ENCODE results near the gene CDK5. TPM values are rescaled to one million over a fixed set of nuclear protein-coding genes. Genes with fewer than 3 reads are reported as not detected.

CDK5 gene
- total and polyA plus RNA-seq, 9 of the 15 experiments (the other 6 are each of a cell fraction or from before 2014, with no cell fraction given): 3.2 to 38.0 (median 27.5) TPM

DNA sequence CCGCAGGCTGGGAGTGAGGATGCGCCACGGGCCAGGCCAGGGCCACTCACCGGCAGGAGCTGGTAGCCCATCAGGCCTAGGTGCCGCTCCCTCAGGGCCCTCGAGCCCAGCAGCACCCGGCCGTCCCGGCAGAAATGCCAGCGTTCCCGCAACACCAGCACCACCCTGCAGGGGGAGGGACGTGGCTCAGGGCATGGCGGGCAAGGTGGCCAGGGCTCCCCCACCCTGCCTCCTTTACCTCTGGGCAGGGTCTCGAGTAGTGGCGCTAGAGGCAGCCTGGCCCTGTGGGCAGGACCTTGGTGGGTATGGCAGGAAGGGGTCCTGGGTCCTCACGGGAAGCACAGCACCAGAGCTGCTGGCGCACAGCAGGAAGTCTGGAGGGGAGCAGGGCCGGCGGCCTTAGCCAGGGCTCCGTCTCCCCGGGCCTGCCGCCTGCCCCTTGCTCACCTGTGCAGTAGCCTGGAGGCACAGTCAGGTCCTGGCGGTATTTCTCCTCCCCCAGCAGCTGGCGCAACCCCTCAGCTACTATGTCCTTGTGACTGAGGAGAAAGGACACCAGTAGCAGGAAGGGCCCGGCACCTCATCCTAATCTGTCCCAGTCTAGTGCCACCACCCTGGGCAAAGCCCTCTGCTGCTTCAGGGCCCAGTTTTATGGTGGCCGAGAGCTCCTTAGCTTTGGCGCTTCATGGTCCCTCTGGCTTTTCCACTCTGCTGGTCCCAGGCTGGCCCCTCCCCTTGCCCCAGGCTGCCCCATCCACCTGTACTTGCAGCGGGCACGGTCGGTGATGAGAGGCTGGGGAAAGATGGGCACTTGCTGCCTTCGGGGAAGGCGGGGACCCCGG lies 19.4 kb upstream of the CDK5 start (continued):
- TF ChIP-seq HNRNPH1 (optimal IDR thresholded peaks at IDR 0.05; ENCODE audit: low read depth, low read length): no peak
- TF ChIP-seq ZNF76 (CRISPR knock-in tag; IDR thresholded peaks at IDR 0.05; ENCODE audit: borderline replicate concordance): no peak
- peak; percentile 98 for TF ChIP-seq HNRNPL (IDR thresholded peaks at IDR 0.05; ENCODE audit: low read depth, low read length)
- TF ChIP-seq ERF (CRISPR knock-in tag; IDR thresholded peaks at IDR 0.05): 0 out of 2 replicates have a peak, but pooled peaks have one; percentile 47
- TF ChIP-seq YY1 (IDR thresholded peaks at IDR 0.05; ENCODE audit: borderline replicate concordance in 1 of 3, control insufficient read depth in 1 of 3, extremely low read depth in 1 of 3, insufficient read depth in 3 of 3, insufficient read length in 1 of 3, insufficient replicate concordance in 2 of 3, low read depth in 1 of 3, low read length in 2 of 3): no peak
- TF ChIP-seq BCL6 (CRISPR knock-in tag; IDR thresholded peaks at IDR 0.05): no peak
- TF ChIP-seq, protein P1, sequence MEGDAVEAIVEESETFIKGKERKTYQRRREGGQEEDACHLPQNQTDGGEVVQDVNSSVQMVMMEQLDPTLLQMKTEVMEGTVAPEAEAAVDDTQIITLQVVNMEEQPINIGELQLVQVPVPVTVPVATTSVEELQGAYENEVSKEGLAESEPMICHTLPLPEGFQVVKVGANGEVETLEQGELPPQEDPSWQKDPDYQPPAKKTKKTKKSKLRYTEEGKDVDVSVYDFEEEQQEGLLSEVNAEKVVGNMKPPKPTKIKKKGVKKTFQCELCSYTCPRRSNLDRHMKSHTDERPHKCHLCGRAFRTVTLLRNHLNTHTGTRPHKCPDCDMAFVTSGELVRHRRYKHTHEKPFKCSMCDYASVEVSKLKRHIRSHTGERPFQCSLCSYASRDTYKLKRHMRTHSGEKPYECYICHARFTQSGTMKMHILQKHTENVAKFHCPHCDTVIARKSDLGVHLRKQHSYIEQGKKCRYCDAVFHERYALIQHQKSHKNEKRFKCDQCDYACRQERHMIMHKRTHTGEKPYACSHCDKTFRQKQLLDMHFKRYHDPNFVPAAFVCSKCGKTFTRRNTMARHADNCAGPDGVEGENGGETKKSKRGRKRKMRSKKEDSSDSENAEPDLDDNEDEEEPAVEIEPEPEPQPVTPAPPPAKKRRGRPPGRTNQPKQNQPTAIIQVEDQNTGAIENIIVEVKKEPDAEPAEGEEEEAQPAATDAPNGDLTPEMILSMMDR (IDR thresholded peaks at IDR 0.05 in 2 of 3, conservative IDR thresholded peaks at IDR 0.05 in 1 of 3; ENCODE audit: insufficient read depth in 2 of 3, low read depth in 1 of 3, low read length in 3 of 3): peak; percentile 30 to 48 (median 39); a peak in 5 of 6 replicates
- TF ChIP-seq, protein P2, sequence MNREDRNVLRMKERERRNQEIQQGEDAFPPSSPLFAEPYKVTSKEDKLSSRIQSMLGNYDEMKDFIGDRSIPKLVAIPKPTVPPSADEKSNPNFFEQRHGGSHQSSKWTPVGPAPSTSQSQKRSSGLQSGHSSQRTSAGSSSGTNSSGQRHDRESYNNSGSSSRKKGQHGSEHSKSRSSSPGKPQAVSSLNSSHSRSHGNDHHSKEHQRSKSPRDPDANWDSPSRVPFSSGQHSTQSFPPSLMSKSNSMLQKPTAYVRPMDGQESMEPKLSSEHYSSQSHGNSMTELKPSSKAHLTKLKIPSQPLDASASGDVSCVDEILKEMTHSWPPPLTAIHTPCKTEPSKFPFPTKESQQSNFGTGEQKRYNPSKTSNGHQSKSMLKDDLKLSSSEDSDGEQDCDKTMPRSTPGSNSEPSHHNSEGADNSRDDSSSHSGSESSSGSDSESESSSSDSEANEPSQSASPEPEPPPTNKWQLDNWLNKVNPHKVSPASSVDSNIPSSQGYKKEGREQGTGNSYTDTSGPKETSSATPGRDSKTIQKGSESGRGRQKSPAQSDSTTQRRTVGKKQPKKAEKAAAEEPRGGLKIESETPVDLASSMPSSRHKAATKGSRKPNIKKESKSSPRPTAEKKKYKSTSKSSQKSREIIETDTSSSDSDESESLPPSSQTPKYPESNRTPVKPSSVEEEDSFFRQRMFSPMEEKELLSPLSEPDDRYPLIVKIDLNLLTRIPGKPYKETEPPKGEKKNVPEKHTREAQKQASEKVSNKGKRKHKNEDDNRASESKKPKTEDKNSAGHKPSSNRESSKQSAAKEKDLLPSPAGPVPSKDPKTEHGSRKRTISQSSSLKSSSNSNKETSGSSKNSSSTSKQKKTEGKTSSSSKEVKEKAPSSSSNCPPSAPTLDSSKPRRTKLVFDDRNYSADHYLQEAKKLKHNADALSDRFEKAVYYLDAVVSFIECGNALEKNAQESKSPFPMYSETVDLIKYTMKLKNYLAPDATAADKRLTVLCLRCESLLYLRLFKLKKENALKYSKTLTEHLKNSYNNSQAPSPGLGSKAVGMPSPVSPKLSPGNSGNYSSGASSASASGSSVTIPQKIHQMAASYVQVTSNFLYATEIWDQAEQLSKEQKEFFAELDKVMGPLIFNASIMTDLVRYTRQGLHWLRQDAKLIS (CRISPR knock-in tag; IDR thresholded peaks at IDR 0.05): no peak
- peak; percentile 24 for TF ChIP-seq KDM5B (IDR thresholded peaks at IDR 0.05; ENCODE audit: insufficient replicate concordance, low read depth, low read length)
- TF ChIP-seq ZNF146 (CRISPR knock-in tag; IDR thresholded peaks at IDR 0.05; ENCODE audit: unreplicated experiment): no peak
- no peak for TF ChIP-seq SRSF9 (IDR thresholded peaks at IDR 0.05; ENCODE audit: borderline replicate concordance, low read depth, low read length)
- 0 out of 2 replicates have a peak, but pooled peaks have one; percentile 23 for TF ChIP-seq POLR2AphosphoS5 (IDR thresholded peaks at IDR 0.05; ENCODE audit: control insufficient read depth, insufficient read depth, low read depth, low read length)
- TF ChIP-seq, protein P3, sequence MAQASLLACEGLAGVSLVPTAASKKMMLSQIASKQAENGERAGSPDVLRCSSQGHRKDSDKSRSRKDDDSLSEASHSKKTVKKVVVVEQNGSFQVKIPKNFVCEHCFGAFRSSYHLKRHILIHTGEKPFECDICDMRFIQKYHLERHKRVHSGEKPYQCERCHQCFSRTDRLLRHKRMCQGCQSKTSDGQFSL (CRISPR knock-in tag; IDR thresholded peaks at IDR 0.05): peak; percentile 73; the same call in 1 of the 2 replicates
- TF ChIP-seq, protein P3 (tag; IDR thresholded peaks at IDR 0.05): no peak; a peak in 1 of 4 replicates
- TF ChIP-seq TRIM28 (IDR thresholded peaks at IDR 0.05): no peak
- TF ChIP-seq MIER1 (IDR thresholded peaks at IDR 0.05; ENCODE audit: low read depth): no peak
- no peak for TF ChIP-seq POLR3A (IDR thresholded peaks at IDR 0.05; ENCODE audit: borderline replicate concordance, extremely low read depth, insufficient read depth, insufficient read length)

Measured in K562 (cell line).